CD4-positive, CD25-positive, alpha-beta regulatory T cell (primary cell): ENCODE results near the gene FANCF. TPM values are rescaled to one million over a fixed set of nuclear protein-coding genes. Genes with fewer than 3 reads are reported as not detected.
"Not testable (repeated sequence)": the region's sequence is repeated elsewhere in the genome, so short reads cannot be mapped to it uniquely, and the experiment has no call there.

ENCODE experiments used
- ATAC-seq, 2 donors: fragments of 150-1000 bp; cut with Tn5 transposase; one replicate each; pipeline ENCODE4 v1.10.0; 2021; ENCODE audit warnings: low read depth in 2 of 2, moderate number of reproducible peaks in 2 of 2, moderate library complexity in 1 of 2
- DNase-seq, 3 donors: peaks; one replicate each; pipeline versions ENCODE4 v3.0.0 to v3.0.0-alpha.2; 2012 to 2022; ENCODE audit warnings: mixed read lengths in 1 of 3
- H3K27ac ChIP-seq: one replicate; pipeline ENCODE4 v1.7.0; 2013; ENCODE audit warnings: mild to moderate bottlenecking, low read length; ENCODE audit not compliant: insufficient read depth, poor library complexity, severe bottlenecking
- H3K27me3 ChIP-seq: one replicate; pipeline ENCODE4 v1.7.0; 2013; ENCODE audit warnings: low read length; ENCODE audit not compliant: control insufficient read depth, insufficient read depth
- H3K36me3 ChIP-seq: one replicate; pipeline ENCODE4 v1.7.0; 2013; ENCODE audit warnings: mild to moderate bottlenecking, low read length, moderate library complexity; ENCODE audit not compliant: control insufficient read depth, insufficient read depth
- H3K4me1 ChIP-seq: 2 replicates; pipeline ENCODE4 v1.7.0; 2013; ENCODE audit warnings: mild to moderate bottlenecking, low read length; ENCODE audit not compliant: insufficient read depth, control insufficient read depth, poor library complexity, severe bottlenecking
- H3K4me3 ChIP-seq: one replicate; pipeline ENCODE4 v1.7.0; 2013; ENCODE audit warnings: low read depth, mild to moderate bottlenecking, low read length, moderate library complexity
- H3K9me3 ChIP-seq, 2 experiments: 1 replicate in 1 of 2; 2 replicates in 1 of 2; pipeline ENCODE4 v1.7.0; 2013; ENCODE audit warnings: low read length in 2 of 2, mild to moderate bottlenecking in 1 of 2, moderate library complexity in 1 of 2; ENCODE audit not compliant: control insufficient read depth in 2 of 2
- H3K27ac Mint-ChIP-seq, 3 donors: one replicate each; pipeline ENCODE4 v1.8.0; 2020 to 2022; ENCODE audit warnings: mild to moderate bottlenecking in 3 of 3, mixed read lengths in 3 of 3, moderate library complexity in 2 of 3
- H3K27me3 Mint-ChIP-seq: one replicate; pipeline ENCODE4 v1.8.0; 2022; ENCODE audit warnings: mild to moderate bottlenecking, mixed read lengths
- H3K36me3 Mint-ChIP-seq: one replicate; pipeline ENCODE4 v1.8.0; 2020; ENCODE audit warnings: mixed read lengths
- H3K4me1 Mint-ChIP-seq, 4 donors: one replicate each; pipeline ENCODE4 v1.8.0; 2020 to 2022; ENCODE audit warnings: mixed read lengths in 4 of 4, mild to moderate bottlenecking in 1 of 4
- H3K4me3 Mint-ChIP-seq, 4 donors: one replicate each; pipeline ENCODE4 v1.8.0; 2020 to 2022; ENCODE audit warnings: mild to moderate bottlenecking in 4 of 4, mixed read lengths in 4 of 4, moderate library complexity in 3 of 4
- H3K9me3 Mint-ChIP-seq, 7 donors: one replicate each; pipeline ENCODE4 v1.8.0; 2020 to 2022; ENCODE audit warnings: mixed read lengths in 7 of 7, mild to moderate bottlenecking in 3 of 7, moderate library complexity in 2 of 7
- polyA plus RNA-seq, 4 donors: library from polyadenylated mRNA; unstranded; fragments of 300-500 nt; fragmentation: Illumina TruSeq; gene quantifications; one replicate each; pipeline ENCODE4 v1.2.3, GENCODE V29; 2021
- total RNA-seq: library from RNA; stranded (reverse); gene quantifications from one replicate; pipeline ENCODE4 v1.2.3, GENCODE V29; 2022

FANCF gene
- total and polyA plus RNA-seq, 5 donors from 2014 or later: 5.6 to 21.7 (median 14.9) TPM

DNA sequence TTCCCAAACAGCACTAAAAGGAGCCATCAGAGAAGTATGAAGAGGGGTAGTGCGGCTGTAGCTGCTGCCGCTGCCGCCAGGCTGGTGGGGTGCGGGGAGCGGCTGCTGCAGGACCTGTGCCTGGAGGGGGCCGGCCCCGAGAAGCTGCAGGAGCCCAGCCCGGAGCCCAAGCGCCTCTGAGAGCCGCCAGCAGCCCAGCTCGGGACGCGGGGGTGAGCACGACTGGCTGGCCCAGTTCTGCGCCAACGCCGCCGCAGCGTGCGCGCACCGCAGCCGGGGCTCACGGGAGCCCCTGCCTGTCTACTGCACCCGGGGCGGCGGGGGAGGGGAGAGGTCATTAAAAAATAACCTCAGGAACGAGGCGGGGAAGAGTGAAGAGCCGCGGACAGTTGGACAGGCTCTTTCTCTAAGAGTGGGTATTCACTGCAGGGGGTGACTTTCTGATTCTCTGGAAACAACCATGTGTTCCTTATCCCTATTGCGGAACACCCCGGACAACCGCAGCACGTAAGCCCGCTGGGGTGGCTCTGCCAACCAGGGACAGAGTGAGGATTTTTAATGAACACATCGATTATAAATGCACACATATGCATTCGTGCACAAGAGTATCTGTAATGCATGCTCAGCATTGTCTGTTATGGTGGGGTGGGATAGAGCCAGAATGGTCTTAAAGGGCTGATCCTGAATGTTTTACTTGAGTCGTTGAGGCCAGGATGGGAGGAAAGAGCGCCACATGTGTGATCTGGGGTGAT, 41.2 kb upstream of the FANCF start:
- H3K9me3 Mint-ChIP-seq: no peaks in the 10 kb centered on the region
- H3K4me1 Mint-ChIP-seq: peaks cover 0 to 14% (median 1%) of the 10 kb centered on the region in 4 donors
- Histone ChIP-seq H3K4me1 (peaks cover 6% of the 10 kb centered on the region), H3K9me3 (no peaks in the 10 kb centered on the region), H3K4me3 (no peak overlapping the region), H3K27ac (no peak overlapping the region), H3K27me3 (peaks cover 22% of the 10 kb centered on the region), H3K36me3 (no peaks in the 10 kb centered on the region)
- DNase-seq (peak in 1 of 3 donors; percentile 23), ATAC-seq (no peak)
- peaks cover 48% of the 10 kb centered on the region for H3K27me3 Mint-ChIP-seq
- peak overlapping the region in 2 of 4 donors; percentile 37 to 89 for H3K4me3 Mint-ChIP-seq
- H3K27ac Mint-ChIP-seq: no peak overlapping the region
- H3K36me3 Mint-ChIP-seq: no peaks in the 10 kb centered on the region

DNA sequence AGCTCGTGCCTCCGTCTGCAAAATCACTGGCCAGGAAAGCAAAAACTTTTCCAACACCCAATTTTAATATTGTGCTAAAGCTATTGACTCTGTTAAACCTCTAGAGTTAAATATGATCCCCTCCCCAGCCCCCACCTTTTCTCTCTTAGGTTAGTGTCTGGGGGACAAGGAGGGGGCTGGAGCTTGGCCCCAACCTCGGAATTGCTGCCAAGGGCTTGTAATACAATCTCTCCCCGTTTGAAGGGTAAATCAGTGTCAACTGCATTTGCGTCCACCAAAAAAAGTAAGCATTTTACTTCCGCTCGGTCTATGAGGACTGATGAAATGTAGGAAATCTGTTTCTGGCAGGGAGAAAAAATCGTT, 40.7 kb upstream of the FANCF start, which contains the start of gene GAS2:
TSS of gene GAS2 (plus strand) at position 287 of the 363 bp plus-strand sequence. CDS start 8,259 bp downstream, outside the sequence.
- Mint-ChIP-seq H3K27ac (no peak within 1 kb of the TSS), H3K4me1 (peaks cover 0 to 14% (median 1%) of the 10 kb centered on the region in 4 donors), H3K4me3 (peak within 1 kb of the TSS in 3 of 4 donors; percentile 29 to 89 (median 37)), H3K36me3 (no peaks in the 10 kb centered on the region), H3K27me3 (peaks cover 44% of the 10 kb centered on the region), H3K9me3 (no peaks in the 10 kb centered on the region)
- Histone ChIP-seq H3K9me3 (no peaks in the 10 kb centered on the region), H3K36me3 (no peaks in the 10 kb centered on the region), H3K27ac (no peak within 1 kb of the TSS), H3K27me3 (peaks cover 22% of the 10 kb centered on the region), H3K4me3 (no peak within 1 kb of the TSS), H3K4me1 (peaks cover 6% of the 10 kb centered on the region)
- no peak for DNase-seq
- no peak for ATAC-seq

DNA sequence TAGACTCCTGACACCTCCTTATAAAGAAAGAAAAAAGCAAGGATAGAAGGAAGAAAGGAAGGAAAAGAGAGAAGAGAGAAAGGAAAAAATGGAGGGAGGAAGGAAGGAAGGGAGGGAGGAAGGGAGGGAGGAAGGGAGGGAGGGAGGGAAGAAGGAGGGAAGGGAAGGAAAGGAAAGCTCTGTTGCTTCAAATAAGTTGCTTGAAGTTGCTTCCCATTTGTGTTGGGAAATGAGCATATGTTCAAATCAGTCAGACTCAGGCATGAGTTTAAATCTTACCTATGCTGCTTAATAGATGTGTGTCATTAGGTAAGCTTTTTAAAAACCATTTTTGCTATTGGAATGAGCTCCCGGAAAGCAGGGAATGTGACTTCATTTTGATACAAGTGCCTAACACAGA, 34.2 kb upstream of the FANCF start:
- no peaks in the 10 kb centered on the region for H3K9me3 ChIP-seq
- ATAC-seq: no peak
- no peaks in the 10 kb centered on the region for H3K27me3 ChIP-seq
- peaks cover 5% of the 10 kb centered on the region for H3K27me3 Mint-ChIP-seq
- H3K36me3 Mint-ChIP-seq: no peaks in the 10 kb centered on the region
- H3K4me3 Mint-ChIP-seq: no peak overlapping the region
- no peaks in the 10 kb centered on the region for H3K36me3 ChIP-seq
- H3K4me3 ChIP-seq: no peak overlapping the region
- no peak overlapping the region for H3K27ac ChIP-seq
- H3K4me1 ChIP-seq: no peaks in the 10 kb centered on the region
- H3K4me1 Mint-ChIP-seq: peaks cover 12 to 16% (median 13%) of the 10 kb centered on the region in 4 donors
- H3K9me3 Mint-ChIP-seq: peaks cover 0 to 1% (median 0%) of the 10 kb centered on the region in 7 donors
- no peak overlapping the region for H3K27ac Mint-ChIP-seq
- no peak for DNase-seq

DNA sequence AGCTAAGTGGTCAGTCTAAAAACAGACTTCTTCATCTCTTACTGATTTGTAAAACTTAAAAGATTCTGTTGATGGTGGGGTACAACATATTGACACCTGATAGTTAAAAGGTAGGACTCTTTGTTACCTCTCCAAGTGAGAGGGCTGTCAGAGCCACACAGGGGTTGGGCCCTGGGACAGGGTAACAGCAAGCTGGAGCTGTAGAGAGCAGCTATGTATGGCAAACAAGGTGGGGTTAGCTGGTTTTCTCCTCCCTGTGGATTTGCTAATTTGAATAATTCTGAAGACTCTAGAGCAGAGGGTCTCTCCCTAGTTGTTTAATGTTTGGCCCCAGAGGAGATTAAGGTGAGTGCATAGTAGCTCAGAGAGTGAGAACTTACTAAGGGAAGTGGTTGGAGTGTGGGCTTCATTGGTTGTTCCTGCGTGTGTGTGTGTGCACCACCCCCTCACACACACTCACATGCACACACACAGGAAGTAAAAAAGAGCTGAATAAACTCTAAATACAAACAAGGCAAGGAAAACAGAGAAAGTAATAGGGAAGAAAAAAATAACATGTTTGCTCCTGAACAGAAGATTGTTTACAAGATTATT, 31.6 kb upstream of the FANCF start:
- no peaks in the 10 kb centered on the region for H3K4me1 ChIP-seq
- Mint-ChIP-seq H3K27ac (peak overlapping the region in 2 of 3 donors; percentile 4 to 29), H3K27me3 (peaks cover 4% of the 10 kb centered on the region), H3K4me3 (peak overlapping the region in 1 of 4 donors; percentile 11), H3K4me1 (peaks cover 12 to 16% (median 13%) of the 10 kb centered on the region in 4 donors), H3K9me3 (peaks cover 0 to 3% (median 0%) of the 10 kb centered on the region in 7 donors), H3K36me3 (no peaks in the 10 kb centered on the region)
- peak in 2 of 3 donors; percentile 11 to 53 for DNase-seq
- no peaks in the 10 kb centered on the region for H3K9me3 ChIP-seq
- H3K27ac ChIP-seq: no peak overlapping the region
- H3K4me3 ChIP-seq: no peak overlapping the region
- no peaks in the 10 kb centered on the region for H3K36me3 ChIP-seq
- H3K27me3 ChIP-seq: no peaks in the 10 kb centered on the region
- ATAC-seq: peak; percentile 59 to 79

DNA sequence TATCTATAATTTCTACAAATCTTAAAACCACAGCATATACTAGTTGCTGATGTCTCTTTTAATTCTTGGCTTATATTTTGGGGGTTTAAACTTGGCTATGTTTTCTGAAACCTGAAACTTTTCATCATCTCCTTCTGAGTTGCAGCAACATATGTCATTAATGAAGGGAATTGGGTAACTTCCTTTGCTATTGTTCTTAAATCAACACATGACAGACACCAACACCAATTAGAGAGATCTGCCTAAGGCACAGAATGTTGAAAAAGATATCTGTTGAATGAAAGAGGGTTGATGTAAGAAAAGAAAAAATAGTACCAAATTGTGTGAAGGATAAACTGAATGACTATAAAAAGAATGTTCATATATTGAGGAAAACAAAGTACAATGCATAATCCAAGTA, 30.5 kb upstream of the FANCF start:
- Histone ChIP-seq H3K4me3 (no peak overlapping the region), H3K27me3 (no peaks in the 10 kb centered on the region), H3K27ac (no peak overlapping the region), H3K9me3 (no peaks in the 10 kb centered on the region), H3K36me3 (no peaks in the 10 kb centered on the region), H3K4me1 (no peaks in the 10 kb centered on the region)
- no peak for ATAC-seq
- peaks cover 4% of the 10 kb centered on the region for H3K27me3 Mint-ChIP-seq
- peaks cover 12 to 16% (median 13%) of the 10 kb centered on the region in 4 donors for H3K4me1 Mint-ChIP-seq
- DNase-seq: no peak
- H3K4me3 Mint-ChIP-seq: no peak overlapping the region
- H3K9me3 Mint-ChIP-seq: peaks cover 0 to 5% (median 0%) of the 10 kb centered on the region in 7 donors
- no peaks in the 10 kb centered on the region for H3K36me3 Mint-ChIP-seq
- peak overlapping the region in 1 of 3 donors; percentile 6 for H3K27ac Mint-ChIP-seq

DNA sequence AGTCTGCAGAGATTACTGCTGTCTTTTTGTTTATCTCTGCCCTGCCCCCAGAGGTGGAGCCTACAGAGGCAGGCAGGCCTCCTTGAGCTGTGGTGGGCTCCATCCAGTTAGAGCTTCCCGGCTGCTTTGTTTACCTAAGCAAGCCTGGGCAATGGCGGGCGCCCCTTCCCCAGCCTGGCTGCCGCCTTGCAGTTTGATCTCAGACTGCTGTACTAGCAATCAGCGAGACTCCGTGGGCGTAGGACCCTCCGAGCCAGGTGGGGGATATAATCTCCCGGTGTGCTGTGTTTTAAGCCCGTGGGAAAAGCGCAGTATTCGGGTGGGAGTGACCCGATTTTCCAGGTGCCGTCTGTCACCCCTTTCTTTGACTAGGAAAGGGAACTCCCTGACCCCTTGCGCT, 26.7 kb upstream of the FANCF start:
- H3K27me3 ChIP-seq, H3K4me3 ChIP-seq, H3K4me3 Mint-ChIP-seq, H3K27me3 Mint-ChIP-seq, ATAC-seq, H3K4me1 ChIP-seq, H3K9me3 ChIP-seq, H3K27ac ChIP-seq, H3K36me3 ChIP-seq, DNase-seq, H3K9me3 Mint-ChIP-seq, H3K36me3 Mint-ChIP-seq, H3K27ac Mint-ChIP-seq: not testable (repeated sequence)
- H3K4me1 Mint-ChIP-seq: peaks cover 10 to 13% (median 12%) of the 10 kb centered on the region in 4 donors

DNA sequence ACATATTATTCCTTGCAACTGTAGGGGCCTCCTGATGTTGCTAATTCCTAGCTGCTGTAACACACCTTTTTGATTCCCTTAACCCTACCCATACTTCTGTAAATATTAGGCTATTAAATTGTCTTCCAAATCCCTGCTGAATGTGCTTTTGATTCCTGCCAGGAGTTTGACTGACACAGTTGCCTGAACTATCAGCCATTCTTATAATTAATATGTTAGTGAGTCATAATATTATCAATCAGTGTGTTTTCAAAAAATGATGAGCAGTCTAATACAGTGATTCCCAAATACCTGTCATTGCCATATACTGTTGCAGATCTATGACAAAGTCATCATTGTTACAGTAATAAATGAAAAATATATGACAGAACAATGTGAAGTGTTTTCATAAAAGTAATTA, 15.9 kb upstream of the FANCF start:
- Histone ChIP-seq H3K36me3 (no peaks in the 10 kb centered on the region), H3K4me1 (no peaks in the 10 kb centered on the region), H3K9me3 (no peaks in the 10 kb centered on the region), H3K4me3 (no peak overlapping the region), H3K27me3 (no peaks in the 10 kb centered on the region), H3K27ac (no peak overlapping the region)
- no peaks in the 10 kb centered on the region for H3K4me1 Mint-ChIP-seq
- ATAC-seq (no peak), DNase-seq (no peak)
- peaks cover 4% of the 10 kb centered on the region for H3K27me3 Mint-ChIP-seq
- no peak overlapping the region for H3K27ac Mint-ChIP-seq
- peaks cover 0 to 2% (median 0%) of the 10 kb centered on the region in 7 donors for H3K9me3 Mint-ChIP-seq
- no peak overlapping the region for H3K4me3 Mint-ChIP-seq
- H3K36me3 Mint-ChIP-seq: no peaks in the 10 kb centered on the region
